ENCODE results near the gene NR3C2.

The NR3C2 gene

DNA sequence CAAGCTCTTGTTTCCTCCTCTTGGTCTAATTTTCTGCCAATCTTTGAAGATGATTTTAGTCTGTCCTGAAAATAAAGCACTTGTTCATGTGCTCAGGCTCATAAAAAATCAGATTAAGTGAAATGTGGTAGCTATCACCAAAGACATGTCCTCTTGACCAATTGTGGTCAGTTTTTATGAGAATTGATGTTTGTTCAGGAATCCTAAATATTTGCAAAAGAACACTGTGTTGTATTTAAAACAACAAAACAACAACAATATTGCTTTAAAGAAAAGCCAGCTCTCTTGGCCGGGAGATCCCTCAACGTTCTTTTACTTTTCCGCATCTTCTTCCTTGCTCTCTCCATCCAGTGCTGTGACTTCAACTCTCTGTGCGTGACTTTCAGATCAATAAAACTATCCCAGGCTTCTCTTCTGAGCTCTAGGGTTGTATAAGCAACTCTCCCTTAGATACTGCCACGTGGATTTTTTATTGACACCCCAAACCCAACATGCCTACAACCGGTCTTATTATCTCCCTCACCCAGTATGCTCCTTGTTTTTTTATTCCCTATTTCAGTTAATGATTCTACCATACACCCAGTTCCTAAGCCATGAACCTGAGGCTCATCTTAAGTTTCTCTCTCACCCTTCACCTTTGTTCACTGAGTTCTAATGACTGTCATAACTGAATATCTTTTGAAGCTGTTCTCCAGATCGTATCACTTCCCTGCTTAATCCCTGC, 400.4 kb downstream of the NR3C2 start:
- DNase-seq, result no peak

DNA sequence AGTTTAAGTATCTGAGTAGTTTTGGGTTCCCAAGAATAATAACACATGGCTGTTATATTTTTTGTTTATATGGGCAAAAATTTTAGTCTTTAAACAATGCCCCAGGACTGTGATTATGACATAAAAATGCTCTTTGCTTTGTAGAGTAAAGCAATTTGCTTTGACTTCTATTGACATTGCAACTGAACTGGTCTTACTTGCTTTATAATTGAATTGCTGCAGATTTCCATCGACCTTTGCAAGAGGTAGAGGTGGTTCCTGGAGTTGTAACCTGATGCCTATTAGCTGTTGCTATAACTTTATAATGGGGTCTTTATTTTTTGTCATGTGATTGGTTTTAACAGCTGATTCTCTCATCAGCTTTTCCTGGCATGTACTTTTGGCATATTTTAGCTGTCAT, 407.4 kb downstream of the NR3C2 start:
- DNase-seq, result no peak

DNA sequence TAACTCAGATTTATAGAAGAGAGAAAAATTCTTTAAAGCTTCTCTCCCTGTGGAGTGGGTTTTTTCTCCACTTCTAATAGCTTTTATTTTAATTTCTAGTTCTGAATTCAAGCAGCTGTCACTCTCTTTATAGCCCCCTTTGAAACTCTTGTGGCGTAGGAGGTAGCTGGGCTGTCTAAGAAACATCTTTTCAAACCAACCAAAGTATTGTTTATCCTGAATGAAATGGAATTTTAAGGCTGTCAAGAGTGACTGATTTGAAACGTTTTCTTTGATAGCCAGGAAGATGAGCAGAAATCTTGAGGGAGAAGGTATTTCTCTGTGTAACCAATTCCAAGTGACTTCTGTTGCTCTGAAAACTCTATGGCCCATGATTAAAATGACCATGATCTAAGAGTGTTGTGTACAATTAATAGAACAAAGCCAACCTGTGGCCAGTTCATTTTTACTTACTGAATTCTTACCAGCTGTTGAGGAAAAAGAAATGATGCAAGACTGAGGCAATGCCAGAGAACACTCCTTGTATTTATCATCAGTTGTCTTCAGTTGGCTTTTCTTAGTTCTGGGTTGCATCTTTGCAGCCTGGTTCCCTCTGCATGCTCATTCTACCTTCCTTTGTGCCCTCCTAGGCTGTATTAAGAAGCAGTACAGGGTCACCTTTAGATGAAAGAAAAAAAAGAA, 411.9 kb downstream of the NR3C2 start:
- DNase-seq, result no peak

DNA sequence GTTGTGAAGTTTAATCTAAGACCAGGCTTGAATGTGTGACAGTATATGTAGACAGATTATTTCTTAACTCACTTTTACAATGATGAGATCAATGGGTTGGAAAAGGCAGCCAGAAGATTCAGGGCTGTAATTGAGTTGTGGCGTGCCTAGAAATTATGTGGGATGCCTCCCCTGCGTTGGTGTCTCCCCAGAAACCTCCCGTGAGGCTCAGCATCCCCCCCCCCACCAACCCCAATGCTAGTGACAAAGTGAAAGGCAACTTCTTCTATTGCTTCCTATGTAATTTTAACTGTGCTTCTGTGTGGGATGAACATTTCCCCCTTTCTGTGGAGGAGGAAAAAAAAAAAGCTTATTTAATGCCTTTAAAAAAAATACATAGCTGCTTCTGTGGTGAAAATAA, 412.4 kb downstream of the NR3C2 start:
- no peak for DNase-seq
